NCI-H524 treated with DMSO at 0.1 percent for 48 hours (cell line): ENCODE measurements around the gene COL11A1.
"Not testable (repeated sequence)": the region's sequence is repeated elsewhere in the genome, so short reads cannot be mapped to it uniquely, and the experiment has no call there.

Experiments used
- DNase-seq: peaks from one replicate; lab custom pipeline; 2025; lab: John Stamatoyannopoulos, UW

Gene COL11A1

DNA sequence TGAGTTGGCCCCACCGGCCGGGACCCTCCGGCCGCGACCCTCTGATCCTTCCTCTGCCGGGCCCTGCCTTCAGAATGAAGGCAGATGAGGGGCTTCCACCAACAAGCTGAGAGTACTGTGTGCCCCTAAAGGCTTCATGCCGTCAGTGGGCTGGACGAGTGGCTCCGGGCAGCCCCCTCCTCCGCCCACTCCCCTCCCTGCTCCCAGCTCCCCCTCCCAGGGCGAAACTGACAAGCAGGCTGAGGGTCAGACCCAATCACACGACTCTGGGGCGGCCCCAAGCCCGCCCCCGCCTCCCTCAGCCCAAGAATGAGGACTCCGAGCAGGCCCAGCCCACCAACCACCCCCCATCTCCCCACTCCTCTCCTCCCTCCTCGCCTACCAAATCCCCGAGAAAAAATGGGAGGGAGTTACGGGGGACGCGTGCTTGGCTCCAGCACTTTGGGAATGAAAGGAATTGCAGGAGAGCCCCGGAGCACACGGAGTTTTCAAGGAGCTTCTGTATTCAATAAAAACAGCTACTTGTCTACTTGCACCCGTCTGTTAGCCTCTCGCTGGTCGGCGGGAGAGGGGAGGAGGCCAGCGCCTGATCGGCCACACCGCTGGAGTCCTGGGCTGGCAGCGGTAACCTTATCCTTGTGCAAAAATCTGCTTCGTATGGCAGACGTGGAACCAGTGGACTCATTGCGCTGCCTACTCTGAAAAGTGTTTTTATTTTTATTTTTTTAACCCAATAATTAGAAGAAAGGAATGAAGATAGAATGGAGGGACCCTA is at the start of gene COL11A1:
COL11A1 (minus strand) TSS at position 147 of the 775 bp plus-strand sequence. CDS start 344 bp downstream, outside the sequence.
- DNase-seq, result no peak

DNA sequence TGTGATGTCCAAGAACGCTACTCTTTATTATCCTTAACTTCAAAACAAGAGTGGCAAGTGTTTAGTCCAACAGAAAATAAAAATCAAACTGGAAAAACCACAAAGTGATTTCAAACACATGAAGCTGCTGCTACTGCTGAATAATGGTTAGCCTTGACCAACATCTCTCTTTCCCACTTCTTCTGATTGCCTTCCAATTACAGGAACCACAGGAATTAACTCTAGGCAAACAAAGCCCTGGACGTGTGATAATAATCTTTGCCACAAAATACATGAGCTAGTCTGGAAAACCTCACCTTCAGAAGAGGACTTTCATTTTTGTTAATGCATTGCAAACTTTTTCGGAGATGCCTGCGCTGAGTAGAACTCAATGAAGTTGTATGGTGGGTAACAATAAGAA is 48.6 kb upstream of the COL11A1 start:
- DNase-seq, result no peak

DNA sequence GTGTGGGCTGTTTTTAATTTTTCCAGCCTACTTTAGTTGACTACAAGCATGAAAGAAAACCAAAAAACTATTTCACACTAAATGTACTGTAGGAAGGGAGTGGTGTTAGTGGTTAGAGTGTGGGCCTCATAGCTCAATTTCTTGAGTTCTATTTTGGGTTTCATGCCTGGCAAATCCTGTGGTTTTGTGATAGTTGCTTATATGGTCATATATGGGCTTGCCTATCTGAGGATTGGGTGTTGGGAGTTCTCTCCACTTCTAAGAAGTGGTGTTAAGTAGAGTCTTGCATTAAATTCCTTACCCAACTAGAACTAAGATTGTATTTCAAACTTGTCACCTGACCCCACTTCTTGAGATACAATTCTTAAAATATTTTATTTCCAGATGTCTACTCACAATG is 37.8 kb upstream of the COL11A1 start:
- DNase-seq, result no peak

GRCh38 chr1:103145449-103145848 is 37.1 kb upstream of the COL11A1 start:
- DNase-seq, result no peak

DNA sequence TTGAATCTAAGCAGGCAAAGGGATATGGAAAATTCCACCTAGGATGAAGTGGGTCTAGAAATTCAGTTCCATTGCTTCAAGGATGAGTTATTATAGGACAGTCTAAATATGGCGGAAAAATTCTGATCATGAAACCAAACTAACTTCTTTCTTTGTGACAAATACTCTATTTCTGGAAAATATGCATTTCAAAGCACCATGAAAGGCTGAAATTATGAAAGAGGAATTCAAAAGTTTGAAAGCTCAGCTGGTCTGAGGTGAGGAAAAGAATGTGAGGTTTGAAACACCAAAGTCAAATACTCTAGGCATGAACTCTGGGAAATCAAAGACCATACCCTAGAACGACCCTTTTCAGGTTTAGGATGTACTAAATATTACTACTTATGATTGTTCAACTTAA is 36.4 kb upstream of the COL11A1 start:
- DNase-seq, result no peak

GRCh38 chr1:103142461-103142860 is 34.1 kb upstream of the COL11A1 start:
- DNase-seq, result no peak

DNA sequence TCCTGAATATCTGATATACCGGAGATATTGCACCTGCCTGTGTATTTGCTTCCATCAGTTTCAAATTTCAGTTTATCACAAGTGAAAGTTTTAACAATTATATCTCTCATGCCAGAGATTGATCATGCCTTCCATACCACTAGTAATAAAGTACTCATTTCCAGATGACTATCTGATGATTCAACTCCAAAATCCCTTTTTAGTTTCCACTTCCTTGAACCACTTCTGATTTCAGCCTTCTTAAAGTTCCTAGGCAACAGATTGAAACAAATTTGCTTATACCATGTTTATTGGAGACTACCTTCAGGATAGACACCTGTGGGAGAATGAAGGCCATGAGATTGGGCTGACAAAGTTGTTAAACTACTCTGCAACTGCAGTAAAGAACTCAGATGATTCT is 21.5 kb upstream of the COL11A1 start:
- DNase-seq, result no peak

DNA sequence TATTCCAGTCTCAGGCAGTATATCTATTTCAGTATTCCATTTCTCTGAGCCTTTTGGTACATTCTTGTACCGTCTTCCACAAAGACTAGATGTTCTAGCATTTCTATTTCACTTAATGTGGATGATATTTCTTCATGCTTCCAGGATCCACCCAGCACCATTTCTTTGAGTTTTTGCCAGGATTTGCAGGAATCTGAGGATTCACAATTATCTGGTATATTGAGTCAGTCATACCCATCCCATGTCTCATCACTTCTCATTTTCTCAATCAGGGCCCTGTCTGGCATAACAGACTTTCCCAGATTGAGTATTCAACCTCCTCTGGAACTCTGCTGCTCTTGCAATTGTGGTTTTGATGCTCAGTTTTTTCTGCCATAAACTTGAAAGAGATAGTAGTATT is 20.9 kb upstream of the COL11A1 start:
- no peak for DNase-seq

DNA sequence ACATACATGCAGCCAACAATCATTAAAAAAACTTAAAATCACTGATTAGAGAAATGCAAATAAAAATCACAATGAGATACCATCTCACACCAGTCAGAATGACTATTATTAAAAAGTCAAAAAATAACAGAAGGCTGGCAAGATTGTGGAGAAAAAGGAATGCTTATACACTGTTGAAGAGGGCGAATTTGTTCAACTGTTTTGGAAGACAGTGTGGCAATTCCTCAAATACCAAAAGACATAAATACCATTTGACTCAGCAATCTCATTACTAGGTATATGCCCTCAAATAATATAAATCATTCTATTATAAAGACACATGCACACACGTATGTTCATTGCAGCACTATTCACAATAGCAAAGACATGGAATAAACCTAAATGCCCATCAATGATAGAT is 19.9 kb upstream of the COL11A1 start:
- not testable (repeated sequence) for DNase-seq

DNA sequence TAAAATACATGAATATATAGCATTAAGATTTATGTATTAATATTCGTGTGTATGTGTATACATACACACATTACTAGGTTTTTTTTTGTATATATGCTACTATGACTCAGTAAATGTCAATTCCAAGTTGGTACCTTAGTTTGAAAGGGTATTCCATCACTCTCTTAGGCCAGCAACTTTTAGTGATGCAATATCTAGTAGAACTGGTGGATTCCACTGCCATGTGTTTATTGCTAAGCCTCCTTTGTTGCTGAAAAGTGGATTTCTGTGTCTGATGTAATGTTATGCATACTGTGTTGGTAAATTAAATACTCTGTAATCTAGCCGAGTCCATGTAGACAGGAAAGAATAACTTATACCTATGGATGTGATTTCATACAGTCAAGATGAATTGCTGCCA is 16.9 kb upstream of the COL11A1 start:
- no peak for DNase-seq

GRCh38 chr1:103122983-103123720 is 14.8 kb upstream of the COL11A1 start:
- no peak for DNase-seq

- no peak for DNase-seq
Measured at GRCh38 chr1:103120981-103121380, 12.7 kb upstream of the COL11A1 start.

GRCh38 chr1:103112546-103112945 is 4.2 kb upstream of the COL11A1 start:
- DNase-seq, result no peak

GRCh38 chr1:103111926-103112325 is 3.6 kb upstream of the COL11A1 start:
- DNase-seq, result no peak

GRCh38 chr1:103110701-103111100 is 2.4 kb upstream of the COL11A1 start:
- no peak for DNase-seq

- no peak for DNase-seq
Measured at GRCh38 chr1:103109311-103109920, 1.1 kb upstream of the COL11A1 start.

GRCh38 chr1:103107741-103108375 is 464 bp downstream of the COL11A1 start:
- DNase-seq, result no peak

DNA sequence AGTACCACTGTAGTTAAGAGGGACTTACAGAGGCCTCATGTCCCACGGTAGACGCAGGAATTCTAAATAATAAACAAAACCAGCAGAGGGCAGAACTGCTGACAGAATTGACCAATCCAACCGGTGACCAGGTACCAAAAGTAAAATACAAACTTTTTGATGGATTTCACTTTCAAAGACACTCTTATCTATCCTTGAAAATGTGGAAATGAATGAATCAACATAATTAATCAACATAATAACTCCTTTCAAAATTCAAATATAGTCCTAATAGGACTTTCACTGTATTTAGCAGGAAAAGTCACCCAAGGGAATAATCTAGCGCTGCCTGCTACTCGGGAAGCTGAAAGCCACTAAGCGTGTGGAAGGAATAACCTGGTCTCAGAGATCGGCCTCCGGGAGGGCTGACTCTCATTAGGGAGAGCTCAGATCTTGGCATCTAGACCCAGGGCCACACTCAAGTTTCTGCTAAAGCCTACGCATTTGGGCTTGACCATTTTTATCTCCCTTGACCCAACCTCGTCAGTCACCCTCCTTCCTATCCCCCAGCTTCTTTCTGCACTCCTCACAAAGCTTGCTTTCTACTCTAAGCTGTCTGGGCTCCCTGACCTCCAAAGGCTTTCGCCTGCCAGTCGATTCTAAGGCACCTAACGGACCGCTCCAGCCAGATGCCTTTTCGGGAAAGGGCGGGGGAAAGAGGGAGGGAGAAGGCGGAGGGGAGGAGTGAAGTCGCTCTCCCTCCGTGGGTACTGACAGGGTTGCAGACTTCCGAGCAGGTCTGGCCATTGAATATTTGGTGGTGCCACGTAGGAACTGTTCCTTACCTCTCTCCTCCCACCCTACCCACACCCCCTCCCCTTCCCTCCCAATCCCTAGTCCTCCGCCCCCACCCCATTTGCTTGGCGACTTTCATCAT is 1.6 kb downstream of the COL11A1 start:
- peak; percentile 49 for DNase-seq

DNA sequence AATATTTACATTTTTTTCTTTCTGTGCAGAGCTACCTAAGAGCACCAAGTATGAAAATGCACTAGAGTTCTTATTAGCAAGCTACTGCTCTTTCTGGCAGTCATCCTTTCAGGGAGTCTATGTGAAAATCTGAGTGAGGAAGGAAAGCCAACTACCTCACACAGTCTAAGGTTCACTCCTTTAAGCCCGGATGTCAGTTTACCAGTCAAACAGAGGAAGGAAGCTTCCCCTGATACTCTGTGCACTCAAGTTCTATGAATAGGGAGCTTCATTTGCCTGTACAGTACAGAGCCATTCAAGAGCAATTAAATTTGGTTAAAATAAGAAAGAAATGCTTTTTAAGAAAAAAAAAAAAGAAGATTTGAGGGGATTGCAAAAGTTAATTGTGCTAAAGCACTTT is 6.9 kb downstream of the COL11A1 start:
- no peak for DNase-seq

DNA sequence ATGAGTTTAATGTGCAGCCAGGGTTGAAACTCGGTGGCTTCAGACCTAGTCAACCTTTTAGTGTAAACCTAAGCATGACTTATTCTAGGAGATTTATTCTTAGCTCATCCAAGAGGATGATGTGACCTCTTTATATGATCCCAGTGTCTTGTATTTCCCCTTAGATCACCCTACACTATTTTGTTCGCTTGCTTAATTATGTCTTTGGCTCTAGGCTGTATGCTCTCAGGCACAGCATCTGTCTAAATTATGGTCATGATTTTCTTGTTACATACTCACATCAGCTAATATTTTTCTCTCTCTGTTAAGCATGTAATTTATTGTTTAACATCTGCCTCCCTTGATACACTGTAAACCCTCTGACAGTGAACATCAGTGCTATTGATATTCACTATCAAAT is 19.1 kb downstream of the COL11A1 start:
- no peak for DNase-seq

DNA sequence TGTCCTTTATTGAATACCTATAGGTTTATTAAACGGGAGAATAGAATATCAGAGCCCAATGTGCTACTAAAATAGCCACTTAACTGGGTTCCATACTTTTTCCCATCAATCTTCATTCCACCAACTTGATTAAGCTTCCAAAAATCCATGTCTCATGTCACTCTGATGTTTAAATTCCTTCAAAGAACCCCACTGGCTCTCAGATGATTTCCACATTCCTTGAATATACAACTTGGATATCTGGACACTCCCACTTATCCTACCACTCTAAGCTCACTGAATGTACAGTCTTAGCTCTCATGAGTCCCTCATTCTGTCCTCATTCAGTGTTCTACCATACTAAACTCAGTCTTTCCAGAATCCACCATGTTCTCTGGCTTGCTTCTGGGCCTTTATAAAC is 21.1 kb downstream of the COL11A1 start:
- DNase-seq, result no peak

GRCh38 chr1:103084181-103084580 is 24.1 kb downstream of the COL11A1 start:
- no peak for DNase-seq
